Ishikawa (cell line): ENCODE measurements around the gene COMMD10.

Source experiments
- CREB1 ChIP-seq: IDR thresholded peaks from 2 replicates; pipeline ENCODE4 v1.6.1; 2012; ENCODE audit warnings: low read depth
- EP300 ChIP-seq: IDR thresholded peaks from 2 replicates; pipeline ENCODE4 v1.6.1; 2012; ENCODE audit warnings: borderline replicate concordance
- NFIC ChIP-seq: IDR thresholded peaks from 2 replicates; pipeline ENCODE4 v1.6.1; 2012
- RAD21 ChIP-seq: IDR thresholded peaks from 2 replicates; pipeline ENCODE4 v1.6.1; 2012; ENCODE audit warnings: low read depth
- REST ChIP-seq: IDR thresholded peaks from 2 replicates; pipeline ENCODE4 v1.6.1; 2012; ENCODE audit warnings: low read depth, mild to moderate bottlenecking
- TAF1 ChIP-seq: IDR thresholded peaks from 2 replicates; pipeline ENCODE4 v1.6.1; 2012; ENCODE audit warnings: low read depth, mild to moderate bottlenecking
- TCF12 ChIP-seq: IDR thresholded peaks from 2 replicates; pipeline ENCODE4 v1.6.1; 2012; ENCODE audit warnings: low read depth
- USF1 ChIP-seq: IDR thresholded peaks from 2 replicates; pipeline ENCODE4 v1.6.1; 2012
- YY1 ChIP-seq: IDR thresholded peaks from 2 replicates; pipeline ENCODE4 v1.6.1; 2012; ENCODE audit warnings: low read depth
- ZBTB7A ChIP-seq: IDR thresholded peaks from 2 replicates; pipeline ENCODE4 v1.6.1; 2012; ENCODE audit warnings: low read depth
- TF ChIP-seq, protein P1 (sequence below): IDR thresholded peaks from 2 replicates; pipeline ENCODE4 v1.6.1; 2012

GRCh38 chr5:116157902-116158301 is 73.1 kb downstream of the COMMD10 start:
- no peak for TF ChIP-seq USF1
- no peak for TF ChIP-seq EP300
- TF ChIP-seq RAD21: no peak
- TF ChIP-seq REST: no peak
- no peak for TF ChIP-seq YY1
- no peak for TF ChIP-seq CREB1
- TF ChIP-seq TCF12: no peak
- TF ChIP-seq, protein P1, sequence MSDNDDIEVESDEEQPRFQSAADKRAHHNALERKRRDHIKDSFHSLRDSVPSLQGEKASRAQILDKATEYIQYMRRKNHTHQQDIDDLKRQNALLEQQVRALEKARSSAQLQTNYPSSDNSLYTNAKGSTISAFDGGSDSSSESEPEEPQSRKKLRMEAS: no peak
- TF ChIP-seq ZBTB7A: no peak
- no peak for TF ChIP-seq NFIC
- TF ChIP-seq TAF1: no peak
